ENCODE measurements around the gene PPM1G. TPM values are rescaled to one million over a fixed set of nuclear protein-coding genes. Genes with fewer than 3 reads are reported as not detected.

The PPM1G gene
- total RNA-seq, 2 donors from 2014 or later: 50.2 to 50.4 TPM

DNA sequence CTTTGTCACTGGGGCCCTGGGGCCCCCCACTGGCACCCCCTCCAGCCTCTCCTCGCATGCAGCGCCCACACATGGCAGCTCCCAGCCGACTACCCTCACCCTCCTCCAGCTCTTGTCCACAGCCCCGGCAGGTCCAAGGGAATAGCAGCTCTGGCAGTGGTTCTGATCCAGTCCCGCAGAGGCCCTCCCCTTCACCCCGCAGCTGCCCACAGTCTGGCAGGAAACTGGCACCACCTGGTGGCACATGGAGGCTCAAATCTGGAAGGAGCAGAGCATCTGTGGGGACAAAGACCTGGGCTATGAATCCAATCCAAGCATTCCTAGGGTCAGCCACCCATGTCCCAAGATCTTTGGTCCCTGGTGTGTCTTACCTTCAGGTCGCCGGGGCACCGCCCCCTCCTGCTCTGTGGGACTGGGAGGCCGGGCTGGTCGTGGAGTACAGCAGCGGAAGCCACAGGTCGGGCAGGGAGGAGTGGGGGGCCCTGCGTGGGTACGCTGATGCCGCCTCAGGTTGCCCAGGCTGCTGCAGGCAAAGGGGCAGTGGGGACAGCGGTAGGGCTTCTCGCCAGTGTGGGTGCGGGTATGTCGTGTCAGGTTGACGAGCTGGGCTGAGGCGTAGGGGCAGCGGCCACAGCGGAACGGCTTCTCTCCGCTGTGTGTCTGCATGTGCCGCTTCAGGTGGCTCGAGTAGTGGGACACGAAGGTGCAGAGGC, 31.1 kb downstream of the PPM1G start:
- H3K27ac ChIP-seq: no peak overlapping the region
- H3K4me1 ChIP-seq (ENCODE audit: control insufficient read depth in 1 of 2, low read depth in 2 of 2): peaks cover 11 to 15% of the 10 kb centered on the region in 2 donors
- H3K9me3 ChIP-seq: no peaks in the 10 kb centered on the region
- TF ChIP-seq, protein P1, sequence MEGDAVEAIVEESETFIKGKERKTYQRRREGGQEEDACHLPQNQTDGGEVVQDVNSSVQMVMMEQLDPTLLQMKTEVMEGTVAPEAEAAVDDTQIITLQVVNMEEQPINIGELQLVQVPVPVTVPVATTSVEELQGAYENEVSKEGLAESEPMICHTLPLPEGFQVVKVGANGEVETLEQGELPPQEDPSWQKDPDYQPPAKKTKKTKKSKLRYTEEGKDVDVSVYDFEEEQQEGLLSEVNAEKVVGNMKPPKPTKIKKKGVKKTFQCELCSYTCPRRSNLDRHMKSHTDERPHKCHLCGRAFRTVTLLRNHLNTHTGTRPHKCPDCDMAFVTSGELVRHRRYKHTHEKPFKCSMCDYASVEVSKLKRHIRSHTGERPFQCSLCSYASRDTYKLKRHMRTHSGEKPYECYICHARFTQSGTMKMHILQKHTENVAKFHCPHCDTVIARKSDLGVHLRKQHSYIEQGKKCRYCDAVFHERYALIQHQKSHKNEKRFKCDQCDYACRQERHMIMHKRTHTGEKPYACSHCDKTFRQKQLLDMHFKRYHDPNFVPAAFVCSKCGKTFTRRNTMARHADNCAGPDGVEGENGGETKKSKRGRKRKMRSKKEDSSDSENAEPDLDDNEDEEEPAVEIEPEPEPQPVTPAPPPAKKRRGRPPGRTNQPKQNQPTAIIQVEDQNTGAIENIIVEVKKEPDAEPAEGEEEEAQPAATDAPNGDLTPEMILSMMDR (IDR thresholded peaks at IDR 0.05): no peak
- H3K4me3 ChIP-seq: no peak overlapping the region
- no peak for ATAC-seq (ENCODE audit: insufficient number of reproducible peaks, low FRiP score, low read depth)
- H3K27me3 ChIP-seq (replicated peaks; ENCODE audit: insufficient read depth): no peaks in the 10 kb centered on the region
- H3K36me3 ChIP-seq: peaks cover 48% of the 10 kb centered on the region
- no peak for DNase-seq (ENCODE audit: low spot score)

DNA sequence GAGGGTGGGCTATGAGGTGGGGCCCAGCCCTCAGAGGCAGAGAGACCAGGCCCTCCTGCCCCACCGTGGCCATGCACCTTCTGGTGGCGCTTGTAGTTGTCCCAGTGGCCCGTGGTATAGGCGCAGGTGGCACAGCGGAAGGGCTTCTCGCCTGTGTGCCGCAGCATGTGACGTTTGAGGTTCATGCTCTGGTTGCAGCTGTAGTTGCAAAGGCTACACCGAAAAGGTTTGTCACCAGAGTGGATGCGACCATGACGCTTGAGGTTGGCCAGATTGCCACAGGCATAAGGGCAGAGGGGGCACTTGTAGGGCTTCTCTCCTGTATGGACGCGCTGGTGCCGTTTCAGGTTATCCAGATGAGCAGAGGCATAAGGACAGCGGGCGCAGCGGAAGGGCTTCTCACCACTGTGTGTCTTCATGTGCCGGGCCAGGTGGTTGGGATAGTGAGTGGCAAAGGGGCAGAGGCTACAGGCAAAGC, 31.7 kb downstream of the PPM1G start:
- no peaks in the 10 kb centered on the region for H3K27me3 ChIP-seq (replicated peaks; ENCODE audit: insufficient read depth)
- TF ChIP-seq, protein P1 (IDR thresholded peaks at IDR 0.05): no peak
- DNase-seq (ENCODE audit: low spot score): no peak
- no peak for ATAC-seq (ENCODE audit: insufficient number of reproducible peaks, low FRiP score, low read depth)
- H3K36me3 ChIP-seq: peaks cover 48% of the 10 kb centered on the region
- H3K27ac ChIP-seq: no peak overlapping the region
- H3K4me1 ChIP-seq (ENCODE audit: control insufficient read depth in 1 of 2, low read depth in 2 of 2): peaks cover 11 to 15% of the 10 kb centered on the region in 2 donors
- H3K4me3 ChIP-seq: no peak overlapping the region
- H3K9me3 ChIP-seq: no peaks in the 10 kb centered on the region

DNA sequence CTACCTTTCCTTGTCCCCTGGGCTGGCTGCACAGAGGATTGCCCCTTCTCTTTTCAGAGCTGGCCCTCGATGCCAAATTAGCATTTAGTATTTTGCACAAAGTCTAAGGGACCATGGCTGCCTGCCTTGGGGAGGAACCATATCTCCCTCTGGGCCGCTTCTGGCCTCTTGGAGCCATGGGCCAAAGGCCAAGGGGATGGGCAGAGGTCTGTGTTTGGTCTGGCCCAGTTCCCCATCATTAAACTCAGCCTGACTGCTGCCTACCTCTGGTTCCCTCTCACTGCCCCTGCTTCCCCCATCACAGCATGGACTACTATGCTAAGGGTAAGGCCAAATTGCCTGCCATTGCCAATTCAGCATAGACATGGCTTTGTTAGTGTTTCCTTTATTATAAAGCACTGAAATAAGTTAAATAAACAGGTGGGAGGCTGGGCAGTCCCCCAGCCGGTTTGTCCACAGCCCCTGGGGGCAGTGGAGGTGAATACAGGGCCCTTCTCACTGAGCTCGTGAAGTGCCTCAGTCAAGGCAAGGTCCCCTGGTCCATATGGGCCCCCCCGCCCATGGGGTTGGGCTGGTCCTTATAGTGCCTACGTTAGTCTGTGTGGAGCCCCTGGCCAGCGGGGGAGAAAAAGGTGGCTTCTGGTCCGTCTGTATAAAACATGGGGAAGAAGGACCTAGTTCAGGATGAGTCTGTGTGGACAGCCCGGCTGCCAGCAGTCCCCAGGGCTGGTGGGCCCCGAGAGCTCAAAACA, 32.3 kb downstream of the PPM1G start:
- Histone ChIP-seq H3K4me1 (ENCODE audit: control insufficient read depth in 1 of 2, low read depth in 2 of 2) (peaks cover 14 to 18% of the 10 kb centered on the region in 2 donors), H3K4me3 (no peak overlapping the region), H3K27me3 (replicated peaks; ENCODE audit: insufficient read depth) (no peaks in the 10 kb centered on the region), H3K9me3 (no peaks in the 10 kb centered on the region), H3K27ac (no peak overlapping the region), H3K36me3 (peaks cover 48% of the 10 kb centered on the region)
- ATAC-seq (ENCODE audit: insufficient number of reproducible peaks, low FRiP score, low read depth) (no peak), DNase-seq (ENCODE audit: low spot score) (no peak)
- TF ChIP-seq, protein P1 (IDR thresholded peaks at IDR 0.05): no peak

DNA sequence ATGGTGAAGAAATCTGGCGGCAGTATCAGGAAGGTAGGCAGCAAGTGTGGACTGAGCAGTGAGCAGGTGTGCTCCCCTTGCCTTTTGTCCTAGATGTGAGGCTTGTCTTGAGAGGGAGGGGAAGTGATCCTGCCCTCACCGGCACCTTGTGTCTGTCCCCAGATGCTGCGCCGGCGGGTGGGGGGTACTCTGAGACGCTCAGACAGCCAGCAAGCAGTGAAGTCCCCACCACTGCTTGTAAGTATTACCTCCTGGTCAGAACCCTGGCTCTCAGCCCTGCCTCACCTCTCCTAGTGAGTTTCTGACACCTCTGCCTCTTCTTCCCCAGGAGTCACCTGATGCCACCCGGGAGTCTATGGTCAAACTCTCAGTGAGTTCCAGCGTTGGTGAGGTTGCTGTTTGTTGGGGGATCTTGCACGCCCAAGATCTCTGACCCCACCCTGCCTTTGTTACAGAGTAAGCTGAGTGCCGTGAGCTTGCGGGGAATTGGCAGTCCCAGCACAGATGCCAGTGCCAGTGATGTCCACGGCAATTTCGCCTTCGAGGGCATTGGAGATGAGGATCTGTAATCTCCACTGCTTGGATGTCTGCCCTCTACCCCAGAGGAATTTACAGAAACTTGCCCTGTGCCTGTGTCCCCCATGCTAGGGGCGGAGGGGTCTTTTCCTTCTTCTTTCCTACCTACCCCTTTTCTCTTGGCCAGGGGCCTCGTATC, 33.1 kb downstream of the PPM1G start:
- Histone ChIP-seq H3K4me3 (no peak overlapping the region), H3K9me3 (no peaks in the 10 kb centered on the region), H3K27ac (no peak overlapping the region), H3K4me1 (ENCODE audit: control insufficient read depth in 1 of 2, low read depth in 2 of 2) (peaks cover 18 to 23% of the 10 kb centered on the region in 2 donors), H3K27me3 (replicated peaks; ENCODE audit: insufficient read depth) (no peaks in the 10 kb centered on the region), H3K36me3 (peaks cover 48% of the 10 kb centered on the region)
- no peak for ATAC-seq (ENCODE audit: insufficient number of reproducible peaks, low FRiP score, low read depth)
- TF ChIP-seq, protein P1 (IDR thresholded peaks at IDR 0.05): no peak
- DNase-seq (ENCODE audit: low spot score): no peak
